ENCODE results near the gene SOHLH2.

Gene SOHLH2

DNA sequence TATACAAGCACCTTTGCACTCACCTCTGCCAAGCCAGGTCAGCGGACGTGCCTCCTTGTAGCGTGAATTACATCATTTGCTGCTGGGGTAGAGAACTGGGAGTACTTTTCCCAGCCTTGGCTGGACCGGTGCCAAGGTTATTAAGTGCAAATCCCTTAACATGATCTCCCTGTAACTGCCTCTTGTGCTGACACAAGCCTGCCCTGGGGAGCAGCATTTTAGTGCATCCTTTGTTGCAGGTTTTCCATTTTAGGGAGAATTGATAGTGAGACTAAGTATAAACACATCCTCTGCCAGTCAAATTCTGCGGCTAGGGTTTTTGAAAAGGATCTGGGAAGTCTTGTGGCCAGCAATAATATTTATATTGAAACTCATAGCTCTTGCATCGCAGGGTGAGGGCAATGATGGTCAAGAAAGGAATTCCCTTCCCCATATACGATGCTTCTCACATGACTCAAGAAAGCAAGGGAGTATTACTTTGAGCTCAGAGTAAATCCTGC is 50.5 kb downstream of the SOHLH2 start:
- DNase-seq = peak; percentile 95
- in situ Hi-C loops (cut with HindIII; ENCODE audit: low pct_ligation_motif_present, low sequenced_read_pairs) = no loop called here
- H3K36me3 ChIP-seq (replicated peaks) = no peaks in the 10 kb centered on the region
- peak overlapping the region; percentile 86 for H3K27ac ChIP-seq
- TF ChIP-seq, protein P1, sequence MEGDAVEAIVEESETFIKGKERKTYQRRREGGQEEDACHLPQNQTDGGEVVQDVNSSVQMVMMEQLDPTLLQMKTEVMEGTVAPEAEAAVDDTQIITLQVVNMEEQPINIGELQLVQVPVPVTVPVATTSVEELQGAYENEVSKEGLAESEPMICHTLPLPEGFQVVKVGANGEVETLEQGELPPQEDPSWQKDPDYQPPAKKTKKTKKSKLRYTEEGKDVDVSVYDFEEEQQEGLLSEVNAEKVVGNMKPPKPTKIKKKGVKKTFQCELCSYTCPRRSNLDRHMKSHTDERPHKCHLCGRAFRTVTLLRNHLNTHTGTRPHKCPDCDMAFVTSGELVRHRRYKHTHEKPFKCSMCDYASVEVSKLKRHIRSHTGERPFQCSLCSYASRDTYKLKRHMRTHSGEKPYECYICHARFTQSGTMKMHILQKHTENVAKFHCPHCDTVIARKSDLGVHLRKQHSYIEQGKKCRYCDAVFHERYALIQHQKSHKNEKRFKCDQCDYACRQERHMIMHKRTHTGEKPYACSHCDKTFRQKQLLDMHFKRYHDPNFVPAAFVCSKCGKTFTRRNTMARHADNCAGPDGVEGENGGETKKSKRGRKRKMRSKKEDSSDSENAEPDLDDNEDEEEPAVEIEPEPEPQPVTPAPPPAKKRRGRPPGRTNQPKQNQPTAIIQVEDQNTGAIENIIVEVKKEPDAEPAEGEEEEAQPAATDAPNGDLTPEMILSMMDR (IDR thresholded peaks at IDR 0.05; ENCODE audit: low read depth, low read length, missing control alignments) = no peak
- no peak overlapping the region for H3K4me3 ChIP-seq (ENCODE audit: low read depth, low read length)
- no peaks in the 10 kb centered on the region for H3K27me3 ChIP-seq (replicated peaks)

- Histone ChIP-seq H3K27me3 (replicated peaks) (no peaks in the 10 kb centered on the region), H3K27ac (peak overlapping the region; percentile 86), H3K4me3 (ENCODE audit: low read depth, low read length) (no peak overlapping the region), H3K36me3 (replicated peaks) (no peaks in the 10 kb centered on the region)
- in situ Hi-C loops (cut with HindIII; ENCODE audit: low pct_ligation_motif_present, low sequenced_read_pairs) = no loop called here
- no peak for DNase-seq
- TF ChIP-seq, protein P1 (IDR thresholded peaks at IDR 0.05; ENCODE audit: low read depth, low read length, missing control alignments) = no peak
Observed at GRCh38 chr13:36163286-36163685, 51.1 kb downstream of the SOHLH2 start.

- TF ChIP-seq, protein P1 (IDR thresholded peaks at IDR 0.05; ENCODE audit: low read depth, low read length, missing control alignments) = no peak
- Histone ChIP-seq H3K4me3 (ENCODE audit: low read depth, low read length) (no peak overlapping the region), H3K27me3 (replicated peaks) (no peaks in the 10 kb centered on the region), H3K27ac (no peak overlapping the region), H3K36me3 (replicated peaks) (no peaks in the 10 kb centered on the region)
- in situ Hi-C loops (cut with HindIII; ENCODE audit: low pct_ligation_motif_present, low sequenced_read_pairs) = no loop called here
- no peak for DNase-seq
Observed at GRCh38 chr13:36160297-36160696, 54.1 kb downstream of the SOHLH2 start.

- in situ Hi-C loops (cut with HindIII; ENCODE audit: low pct_ligation_motif_present, low sequenced_read_pairs) = no loop called here
- no peak for DNase-seq
- no peak overlapping the region for H3K4me3 ChIP-seq (ENCODE audit: low read depth, low read length)
Observed at GRCh38 chr13:36158611-36159010, 55.7 kb downstream of the SOHLH2 start.

DNA sequence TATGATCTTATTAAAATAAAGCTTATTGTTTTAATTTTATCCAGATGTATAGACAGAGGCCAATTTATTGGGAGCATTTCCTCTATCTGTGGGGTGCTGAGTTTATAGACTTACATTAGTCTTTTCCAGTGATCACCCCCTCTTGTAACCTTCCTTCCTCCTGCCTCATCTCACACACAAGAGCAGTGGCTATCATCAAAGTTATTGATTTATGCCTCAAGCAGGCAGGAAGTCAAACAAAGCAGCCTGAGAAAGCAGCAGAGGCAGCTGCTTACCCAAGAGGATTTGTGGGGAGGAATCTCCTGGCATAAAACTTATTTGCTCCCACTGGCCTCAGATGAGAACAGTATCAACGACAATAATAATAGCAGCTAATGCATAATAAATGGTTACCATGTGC is 56.9 kb downstream of the SOHLH2 start:
- Histone ChIP-seq H3K27ac (no peak overlapping the region), H3K27me3 (replicated peaks) (no peaks in the 10 kb centered on the region), H3K36me3 (replicated peaks) (no peaks in the 10 kb centered on the region), H3K4me3 (ENCODE audit: low read depth, low read length) (no peak overlapping the region)
- in situ Hi-C loops (cut with HindIII; ENCODE audit: low pct_ligation_motif_present, low sequenced_read_pairs) = no loop called here
- TF ChIP-seq, protein P1 (IDR thresholded peaks at IDR 0.05; ENCODE audit: low read depth, low read length, missing control alignments) = no peak
- DNase-seq = no peak

More at GRCh38 chr13:36158611-36159010, 55.7 kb downstream of the SOHLH2 start:
- H3K27ac ChIP-seq = no peak overlapping the region
- TF ChIP-seq, protein P1 (IDR thresholded peaks at IDR 0.05; ENCODE audit: low read depth, low read length, missing control alignments) = no peak
- H3K27me3 ChIP-seq (replicated peaks) = no peaks in the 10 kb centered on the region
- H3K36me3 ChIP-seq (replicated peaks) = no peaks in the 10 kb centered on the region
